ENCODE results near the gene BUB1B. TPM values are rescaled to one million over a fixed set of nuclear protein-coding genes. Genes with fewer than 3 reads are reported as not detected.
"Not testable (repeated sequence)": the region's sequence is repeated elsewhere in the genome, so short reads cannot be mapped to it uniquely, and the experiment has no call there.

The BUB1B gene
- total and polyA plus RNA-seq, 3 experiments from 2014 or later, result 0.26 to 50.3 (median 44.4) TPM

GRCh38 chr15:40157778-40158447, 3.0 kb upstream of the BUB1B start:
- Histone ChIP-seq H3K36me3 (ENCODE audit: insufficient read depth, low read length) (no peaks in the 10 kb centered on the region), H3K27ac (ENCODE audit: low read depth, low read length) (no peak overlapping the region), H3K4me1 (ENCODE audit: insufficient read depth, low read length) (peaks cover 13% of the 10 kb centered on the region), H3K4me3 (ENCODE audit: low read length) (no peak overlapping the region), H3K27me3 (ENCODE audit: insufficient read depth, low read length, poor library complexity, severe bottlenecking) (no peaks in the 10 kb centered on the region), H3K9me3 (ENCODE audit: low read length) (no peaks in the 10 kb centered on the region)
- no peaks in the 10 kb centered on the region for H3K36me3 Mint-ChIP-seq
- no peaks in the 10 kb centered on the region for H3K4me1 Mint-ChIP-seq
- H3K9me3 Mint-ChIP-seq, result no peaks in the 10 kb centered on the region
- ChIA-PET CTCF (no interaction called here), POLR2A (interaction anchor here (0.6 kb wide), 1 partner anchor 150 kb away, joined by 3 read pairs; the partner anchor contains the start of gene PLCB2)
- peaks cover 0 to 2% of the 10 kb centered on the region in 2 donors for H3K27me3 Mint-ChIP-seq
- H3K4me3 Mint-ChIP-seq, result no peak overlapping the region
- H3K27ac Mint-ChIP-seq, result no peak overlapping the region
- DNase-seq, result no peak

GRCh38 chr15:40160021-40160420, 848 bp upstream of the BUB1B start:
- CTCF ChIA-PET, result interaction anchor here (3.3 kb wide), 1 partner anchor 54 kb away, joined by 17 read pairs; no protein-coding TSS in a partner anchor
- Histone ChIP-seq H3K27ac (ENCODE audit: low read depth, low read length) (no peak overlapping the region), H3K9me3 (ENCODE audit: low read length) (no peaks in the 10 kb centered on the region), H3K27me3 (ENCODE audit: insufficient read depth, low read length, poor library complexity, severe bottlenecking) (no peaks in the 10 kb centered on the region), H3K4me3 (ENCODE audit: low read length) (no peak overlapping the region), H3K36me3 (ENCODE audit: insufficient read depth, low read length) (no peaks in the 10 kb centered on the region), H3K4me1 (ENCODE audit: insufficient read depth, low read length) (peaks cover 13% of the 10 kb centered on the region)
- DNase-seq, result no peak
- H3K9me3 Mint-ChIP-seq, result no peaks in the 10 kb centered on the region
- H3K4me3 Mint-ChIP-seq, result no peak overlapping the region
- H3K27ac Mint-ChIP-seq, result peak overlapping the region in 1 of 8 donors; percentile 85
- H3K4me1 Mint-ChIP-seq, result peaks cover 0 to 5% (median 3%) of the 10 kb centered on the region in 3 donors
- POLR2A ChIA-PET, result no interaction called here
- no peaks in the 10 kb centered on the region for H3K36me3 Mint-ChIP-seq
- H3K27me3 Mint-ChIP-seq, result no peaks in the 10 kb centered on the region

GRCh38 chr15:40161693-40162391, 973 bp downstream of the BUB1B start:
- POLR2A ChIA-PET, result interaction anchor here (0.5 kb wide), 1 partner anchor 49 kb away, joined by 3 read pairs; no protein-coding TSS in a partner anchor
- no peaks in the 10 kb centered on the region for H3K9me3 Mint-ChIP-seq
- Histone ChIP-seq H3K9me3 (ENCODE audit: low read length) (no peaks in the 10 kb centered on the region), H3K36me3 (ENCODE audit: insufficient read depth, low read length) (no peaks in the 10 kb centered on the region), H3K4me1 (ENCODE audit: insufficient read depth, low read length) (peaks cover 13% of the 10 kb centered on the region), H3K27ac (ENCODE audit: low read depth, low read length) (peak overlapping the region; percentile 68), H3K4me3 (ENCODE audit: low read length) (peak overlapping the region; percentile 65), H3K27me3 (ENCODE audit: insufficient read depth, low read length, poor library complexity, severe bottlenecking) (no peaks in the 10 kb centered on the region)
- no peak overlapping the region for H3K27ac Mint-ChIP-seq
- CTCF ChIA-PET, result interaction anchor here (1.5 to 3.3 kb wide), 2 partner anchors 9 to 56 kb away, joined by 3 to 17 read pairs; no protein-coding TSS in a partner anchor
- H3K36me3 Mint-ChIP-seq, result no peaks in the 10 kb centered on the region
- no peak overlapping the region for H3K4me3 Mint-ChIP-seq
- DNase-seq, result no peak
- no peaks in the 10 kb centered on the region for H3K27me3 Mint-ChIP-seq
- H3K4me1 Mint-ChIP-seq, result peaks cover 0 to 5% (median 3%) of the 10 kb centered on the region in 3 donors

DNA sequence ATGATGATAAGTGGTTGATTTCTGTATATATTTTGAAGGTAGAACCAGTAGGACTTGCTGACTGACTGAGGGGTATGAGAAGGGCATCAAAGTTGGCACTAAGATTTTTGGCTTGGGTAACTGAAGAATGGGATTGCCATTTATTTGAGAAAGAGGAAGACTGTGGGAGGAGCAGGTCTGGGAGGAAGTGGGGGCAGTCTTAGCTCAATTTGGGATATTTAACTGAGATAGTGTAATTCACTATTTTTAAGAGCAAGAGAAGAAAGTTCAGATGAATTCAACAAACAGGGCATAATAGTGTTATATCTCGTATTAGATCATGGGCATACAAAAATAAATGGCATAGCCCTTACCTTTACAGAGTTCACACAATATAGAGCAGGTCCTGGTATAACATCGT, 1.7 kb downstream of the BUB1B start:
- H3K27me3 Mint-ChIP-seq, result no peaks in the 10 kb centered on the region
- Histone ChIP-seq H3K27ac (ENCODE audit: low read depth, low read length) (no peak overlapping the region), H3K27me3 (ENCODE audit: insufficient read depth, low read length, poor library complexity, severe bottlenecking) (no peaks in the 10 kb centered on the region), H3K4me3 (ENCODE audit: low read length) (no peak overlapping the region), H3K36me3 (ENCODE audit: insufficient read depth, low read length) (no peaks in the 10 kb centered on the region), H3K9me3 (ENCODE audit: low read length) (no peaks in the 10 kb centered on the region), H3K4me1 (ENCODE audit: insufficient read depth, low read length) (peaks cover 13% of the 10 kb centered on the region)
- H3K4me1 Mint-ChIP-seq, result peaks cover 0 to 5% (median 3%) of the 10 kb centered on the region in 3 donors
- DNase-seq, result no peak
- no peaks in the 10 kb centered on the region for H3K9me3 Mint-ChIP-seq
- CTCF ChIA-PET, result interaction anchor here (1.5 to 3.3 kb wide), 2 partner anchors 9 to 57 kb away, joined by 3 to 17 read pairs; no protein-coding TSS in a partner anchor
- no peak overlapping the region for H3K27ac Mint-ChIP-seq
- no peaks in the 10 kb centered on the region for H3K36me3 Mint-ChIP-seq
- POLR2A ChIA-PET, result no interaction called here
- H3K4me3 Mint-ChIP-seq, result no peak overlapping the region

DNA sequence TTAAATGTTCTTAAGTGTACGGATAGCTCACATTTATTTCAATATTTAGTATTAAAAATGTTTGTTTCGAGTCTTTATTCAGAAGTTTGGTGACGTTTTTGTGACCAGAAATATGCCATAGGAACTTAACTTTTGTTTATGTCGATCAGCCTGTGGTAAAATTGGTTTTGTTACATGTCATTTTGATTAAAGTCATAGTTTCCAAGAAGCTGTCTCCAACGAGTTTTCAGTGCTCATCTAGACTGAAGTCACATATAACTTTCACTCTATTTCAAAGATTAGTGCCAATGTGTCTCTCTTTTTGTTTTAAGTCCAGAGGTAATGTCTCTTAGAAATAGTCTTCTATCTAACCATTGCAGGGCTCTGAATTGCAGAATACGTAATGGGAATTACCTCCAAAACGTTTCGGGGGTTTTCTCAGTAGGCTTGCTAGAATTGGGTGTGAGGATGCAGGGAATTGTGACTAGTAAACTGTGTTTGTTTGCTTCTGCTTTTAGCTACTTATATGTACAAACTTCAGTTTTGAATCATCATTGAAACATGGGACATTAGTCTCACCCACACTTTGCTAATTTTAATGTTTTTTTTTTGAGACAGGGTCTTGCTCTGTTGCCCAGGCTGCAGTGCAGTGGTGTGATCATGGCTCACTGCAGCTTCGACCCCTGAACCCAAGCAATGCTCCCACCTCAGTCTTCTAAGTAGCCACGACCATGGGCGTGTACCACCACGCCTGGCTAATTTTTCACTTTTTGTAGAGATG, 3.0 kb downstream of the BUB1B start:
- ChIA-PET POLR2A (interaction anchor here (0.6 kb wide), 1 partner anchor 21 kb away, joined by 3 read pairs; no protein-coding TSS in a partner anchor), CTCF (no interaction called here)
- no peaks in the 10 kb centered on the region for H3K36me3 ChIP-seq (ENCODE audit: insufficient read depth, low read length)
- Mint-ChIP-seq H3K9me3 (no peaks in the 10 kb centered on the region), H3K4me3 (peak overlapping the region in 3 of 7 donors; percentile 4 to 44 (median 14)), H3K4me1 (peaks cover 0 to 5% (median 3%) of the 10 kb centered on the region in 3 donors), H3K27ac (peak overlapping the region in 1 of 8 donors; percentile 62), H3K27me3 (no peaks in the 10 kb centered on the region), H3K36me3 (peaks cover 0 to 2% (median 0%) of the 10 kb centered on the region in 3 donors)
- no peaks in the 10 kb centered on the region for H3K9me3 ChIP-seq (ENCODE audit: low read length)
- DNase-seq, result no peak
- no peak overlapping the region for H3K4me3 ChIP-seq (ENCODE audit: low read length)
- peaks cover 13% of the 10 kb centered on the region for H3K4me1 ChIP-seq (ENCODE audit: insufficient read depth, low read length)
- H3K27me3 ChIP-seq (ENCODE audit: insufficient read depth, low read length, poor library complexity, severe bottlenecking), result no peaks in the 10 kb centered on the region
- H3K27ac ChIP-seq (ENCODE audit: low read depth, low read length), result no peak overlapping the region

DNA sequence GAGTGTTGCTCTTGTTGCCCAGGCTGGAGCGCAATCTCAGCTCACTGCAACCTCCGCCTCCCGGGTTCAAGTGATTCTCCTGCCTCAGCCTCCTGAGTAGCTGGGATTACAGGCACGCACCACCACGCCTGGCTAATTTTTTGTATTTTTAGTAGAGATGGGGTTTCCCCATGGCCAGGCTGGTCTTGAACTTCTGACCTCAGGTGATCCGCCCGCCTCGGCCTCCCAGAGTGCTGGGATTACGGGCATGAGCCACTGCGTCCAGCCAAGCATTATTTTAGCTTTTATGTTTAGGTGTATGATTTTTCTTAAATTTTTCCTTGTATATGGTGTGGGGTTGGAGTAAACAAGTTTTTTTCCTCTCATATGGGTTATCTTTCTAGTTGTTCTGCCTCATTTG, 6.5 kb downstream of the BUB1B start:
- POLR2A ChIA-PET; H3K27ac ChIP-seq (ENCODE audit: low read depth, low read length); H3K27me3 Mint-ChIP-seq; H3K36me3 ChIP-seq (ENCODE audit: insufficient read depth, low read length); H3K4me3 Mint-ChIP-seq; DNase-seq; CTCF ChIA-PET; H3K4me1 ChIP-seq (ENCODE audit: insufficient read depth, low read length); H3K36me3 Mint-ChIP-seq; H3K27ac Mint-ChIP-seq; H3K4me1 Mint-ChIP-seq; H3K9me3 Mint-ChIP-seq; H3K27me3 ChIP-seq (ENCODE audit: insufficient read depth, low read length, poor library complexity, severe bottlenecking); H3K9me3 ChIP-seq (ENCODE audit: low read length); H3K4me3 ChIP-seq (ENCODE audit: low read length): not testable (repeated sequence)

- no peak overlapping the region for H3K27ac ChIP-seq (ENCODE audit: low read depth, low read length)
- H3K4me3 ChIP-seq (ENCODE audit: low read length), result no peak overlapping the region
- no peak overlapping the region for H3K27ac Mint-ChIP-seq
- H3K9me3 ChIP-seq (ENCODE audit: low read length), result no peaks in the 10 kb centered on the region
- no peak overlapping the region for H3K4me3 Mint-ChIP-seq
- peaks cover 4 to 18% (median 6%) of the 10 kb centered on the region in 3 donors for H3K4me1 Mint-ChIP-seq
- no peaks in the 10 kb centered on the region for H3K27me3 Mint-ChIP-seq
- ChIA-PET CTCF (interaction anchor here (1.1 to 1.5 kb wide), 5 partner anchors 9 to 104 kb away, joined by 3 to 6 read pairs (median 3); no protein-coding TSS in a partner anchor), POLR2A (no interaction called here)
- H3K36me3 Mint-ChIP-seq, result no peaks in the 10 kb centered on the region
- no peaks in the 10 kb centered on the region for H3K9me3 Mint-ChIP-seq
- no peak for DNase-seq
- H3K36me3 ChIP-seq (ENCODE audit: insufficient read depth, low read length), result no peaks in the 10 kb centered on the region
- H3K4me1 ChIP-seq (ENCODE audit: insufficient read depth, low read length), result no peaks in the 10 kb centered on the region
- no peaks in the 10 kb centered on the region for H3K27me3 ChIP-seq (ENCODE audit: insufficient read depth, low read length, poor library complexity, severe bottlenecking)
Measured at GRCh38 chr15:40175160-40175559, 14.3 kb downstream of the BUB1B start.

Measured in CD8-positive, alpha-beta memory T cell (primary cell).